Activated CD8-positive, alpha-beta memory T cell treated with anti-CD3 and anti-CD28 coated beads for 48 hours (primary cell): ENCODE results near the gene ABHD11.

Experiments used
- DNase-seq, 3 experiments: peaks; one replicate each; pipeline ENCODE4 v3.0.0-alpha.2; 2020; ENCODE audit warnings: low read depth in 2 of 3, low spot score in 2 of 3

The ABHD11 gene

DNA sequence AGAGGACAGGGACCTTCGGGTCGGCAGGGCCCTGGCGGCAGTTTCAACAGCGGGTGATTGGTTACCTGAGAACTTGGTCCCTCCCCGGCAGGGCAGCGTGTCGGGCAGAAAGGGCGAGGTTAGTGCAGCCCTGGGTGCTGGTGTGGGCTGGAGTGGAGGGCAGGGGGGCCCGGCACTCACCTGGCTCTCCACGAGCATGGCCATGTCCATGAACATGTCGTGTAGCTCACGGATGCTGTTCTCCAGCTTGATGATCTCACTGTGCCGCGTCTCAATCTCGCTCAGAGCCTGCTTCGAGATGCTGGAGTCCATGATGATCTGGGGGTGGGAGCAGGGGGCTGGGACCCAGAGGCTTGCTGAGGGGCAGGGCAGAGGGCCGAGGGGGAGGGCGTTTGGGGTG, 35.9 kb downstream of the ABHD11 start:
- DNase-seq, result no peak

DNA sequence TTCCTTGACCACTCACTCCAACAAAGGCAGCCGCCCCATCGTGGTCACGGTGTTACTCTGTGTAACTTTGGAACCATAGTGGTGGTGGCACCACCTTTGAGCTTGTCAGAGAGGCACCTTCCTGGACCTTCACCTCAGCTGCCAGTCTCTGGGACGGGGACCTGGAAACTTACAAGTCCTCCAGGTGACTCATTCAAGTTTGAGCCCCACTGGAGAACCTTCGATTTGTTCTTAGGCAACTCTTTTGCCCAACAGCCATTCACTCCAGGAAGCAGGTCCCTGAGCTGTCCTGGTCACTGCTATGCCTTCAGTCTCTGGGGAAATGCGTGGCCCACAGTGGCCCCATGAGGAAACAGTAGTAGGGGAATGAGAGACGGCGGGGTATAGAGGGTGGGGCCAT, 36.4 kb downstream of the ABHD11 start:
- DNase-seq, result no peak

DNA sequence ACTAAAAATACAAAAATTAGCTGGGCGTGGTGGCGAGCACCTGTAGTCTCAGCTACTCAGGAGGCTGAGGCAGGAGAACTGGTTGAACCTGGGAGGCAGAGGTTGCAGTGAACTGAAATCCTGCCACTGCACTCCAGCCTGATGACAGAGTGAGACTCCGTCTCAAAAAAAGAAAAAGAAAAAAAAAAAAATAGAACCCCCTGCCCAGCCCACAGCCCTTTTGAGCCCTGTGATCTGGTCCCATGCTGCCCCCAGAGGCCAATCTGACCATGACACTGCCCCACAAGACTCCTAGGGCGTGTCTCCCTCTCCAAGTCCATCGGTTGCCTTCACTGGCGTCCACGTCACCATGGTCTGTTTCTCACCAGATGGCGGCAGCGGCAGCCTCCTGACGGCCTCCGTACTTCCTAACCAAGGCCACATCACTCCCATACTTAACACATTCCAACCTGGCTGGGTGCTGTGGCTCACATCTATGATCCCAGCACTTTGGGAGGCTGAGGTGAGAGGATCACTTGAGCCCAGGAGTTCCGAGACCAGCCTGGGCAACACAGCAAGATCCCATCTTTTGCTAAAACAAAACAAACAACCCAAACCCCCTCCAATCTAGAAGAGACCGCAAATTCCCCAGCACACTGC, 37.1 kb downstream of the ABHD11 start:
- no peak for DNase-seq

DNA sequence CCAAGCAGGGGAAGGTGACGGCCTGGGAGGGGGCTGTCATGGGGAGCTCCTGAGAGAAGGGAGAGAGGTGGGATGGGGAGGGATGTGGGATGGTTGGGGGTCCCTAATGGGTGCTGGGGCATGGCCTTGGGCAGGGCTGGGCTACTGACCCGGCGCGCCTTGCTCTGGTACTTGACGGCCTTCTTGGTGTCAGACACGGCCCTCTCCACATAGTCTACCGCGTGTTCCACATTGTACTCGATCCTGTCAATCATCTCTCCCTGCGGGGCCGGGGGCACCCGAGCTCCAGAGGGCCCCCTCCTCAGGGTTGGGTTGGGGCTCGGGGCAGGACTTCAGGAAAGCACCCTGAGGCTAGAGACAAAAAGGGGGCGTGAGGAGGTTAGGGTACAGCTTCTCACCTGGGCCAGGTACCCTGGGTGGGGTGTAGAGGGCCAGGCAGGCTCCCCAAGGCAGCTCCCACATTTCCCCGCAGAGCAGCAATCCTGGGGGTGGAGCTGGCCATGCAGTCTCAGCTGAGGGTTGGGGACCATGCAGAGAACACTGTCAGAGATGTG, 37.9 kb downstream of the ABHD11 start:
- no peak for DNase-seq

DNA sequence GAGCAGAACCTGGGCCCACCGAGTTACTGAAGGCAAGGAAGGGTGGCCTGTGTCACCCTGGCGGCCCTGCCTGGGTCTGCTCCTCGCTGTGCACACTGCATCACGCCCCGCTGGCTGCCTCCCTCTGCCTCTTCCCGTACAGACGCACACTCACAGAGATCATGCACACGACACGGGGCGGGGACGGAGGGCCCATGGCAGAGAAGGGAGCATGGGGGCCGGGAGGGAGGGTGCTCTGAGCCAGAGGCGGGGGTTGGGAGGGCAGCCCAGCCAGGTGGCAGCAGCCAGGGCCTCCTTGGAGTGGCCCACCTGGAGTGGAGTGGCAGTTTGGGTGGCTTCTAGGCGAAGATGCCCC, 38.6 kb downstream of the ABHD11 start:
- no peak for DNase-seq

DNA sequence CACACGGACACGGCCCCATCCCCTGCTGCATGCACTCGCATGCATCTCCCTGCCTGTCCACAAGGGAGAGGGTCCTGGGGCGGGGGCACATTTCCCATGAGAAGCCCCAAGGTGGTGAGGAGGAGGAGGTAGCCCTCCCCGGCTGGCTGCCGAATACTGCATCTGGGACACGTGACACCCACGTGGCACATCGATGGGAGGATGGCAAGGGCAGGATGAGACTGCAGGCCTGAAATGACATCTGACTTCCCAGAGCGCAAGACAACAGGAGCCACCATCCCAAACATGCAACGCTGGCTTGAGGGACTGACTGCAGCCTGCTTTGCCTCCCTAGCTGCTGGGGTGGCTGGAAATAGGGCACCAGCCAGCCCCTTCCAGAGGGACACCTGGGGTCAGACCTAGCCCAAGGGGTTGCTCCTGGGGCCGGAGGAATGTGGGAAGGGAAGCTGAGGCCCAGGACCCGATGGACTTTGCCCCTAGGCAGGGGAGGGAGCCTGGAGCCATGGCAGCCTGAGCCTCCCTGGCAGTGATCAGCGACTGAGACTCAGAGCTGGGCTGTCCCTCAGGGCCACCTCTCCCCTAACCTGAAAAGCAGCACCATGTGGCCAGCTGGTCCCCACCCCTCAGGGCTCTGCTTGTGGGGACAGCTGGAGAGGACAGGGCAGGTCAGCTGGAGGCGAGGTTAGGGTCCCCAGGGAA, 39.1 kb downstream of the ABHD11 start:
- no peak for DNase-seq

DNA sequence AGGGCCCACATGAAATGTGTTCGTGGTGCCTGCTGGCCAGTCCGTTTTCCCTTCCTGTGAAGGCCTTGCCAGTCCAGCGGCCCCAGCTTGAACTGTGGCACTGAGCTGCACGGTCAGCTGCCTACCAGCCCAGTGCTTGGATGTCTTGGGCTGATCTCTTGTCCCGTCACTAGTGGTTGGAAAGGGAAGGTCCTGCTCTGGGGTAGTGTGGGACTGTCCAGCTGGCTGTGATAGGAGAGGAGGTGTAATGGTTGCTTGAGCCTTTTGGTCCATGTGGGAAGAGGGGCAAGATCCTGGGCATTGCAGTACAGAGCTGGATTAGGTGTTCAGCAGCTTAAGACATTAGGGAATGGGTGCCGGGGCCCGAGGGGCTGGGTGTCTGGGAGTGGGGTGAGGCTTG, 40.2 kb downstream of the ABHD11 start:
- no peak for DNase-seq

DNA sequence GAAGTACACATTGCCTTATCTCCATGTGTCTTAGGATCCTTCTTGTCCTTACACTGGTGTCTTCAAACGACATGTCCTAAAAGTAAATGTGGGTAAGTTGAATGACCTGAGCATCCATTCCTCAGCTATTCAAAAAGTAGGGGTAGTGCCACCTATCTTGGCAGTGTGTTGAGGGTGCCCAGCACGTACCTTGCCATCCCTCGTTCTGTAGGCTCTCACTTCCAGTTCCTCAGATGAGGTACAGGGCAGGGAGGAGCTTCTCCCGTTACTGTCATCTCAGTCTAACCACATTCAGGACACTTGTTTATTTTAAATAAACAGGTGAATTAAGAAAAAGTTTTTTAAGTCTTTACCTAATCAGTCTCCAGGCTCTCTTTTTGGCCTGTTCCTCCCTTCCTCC, 42.2 kb downstream of the ABHD11 start:
- no peak for DNase-seq

DNA sequence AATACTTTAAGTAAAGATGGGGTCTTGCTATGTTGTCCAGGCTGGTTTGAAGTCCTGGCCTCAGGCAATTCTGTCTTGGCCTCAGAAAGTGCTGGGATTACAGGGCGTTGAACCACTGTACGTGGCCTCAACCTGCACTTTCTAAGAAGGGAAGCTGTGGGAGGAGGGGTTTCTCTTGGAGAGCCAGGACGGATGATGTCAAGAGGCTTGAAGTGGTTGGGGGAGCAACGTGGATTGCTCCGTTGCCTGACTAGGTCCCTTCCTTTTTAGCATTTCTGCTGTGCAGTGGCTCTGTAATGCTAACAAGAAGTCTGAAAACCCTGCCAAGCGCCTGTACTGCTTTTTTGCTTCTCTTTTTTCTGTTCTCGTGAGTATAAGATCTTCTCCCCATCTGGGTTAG, 48.0 kb downstream of the ABHD11 start:
- no peak for DNase-seq

DNA sequence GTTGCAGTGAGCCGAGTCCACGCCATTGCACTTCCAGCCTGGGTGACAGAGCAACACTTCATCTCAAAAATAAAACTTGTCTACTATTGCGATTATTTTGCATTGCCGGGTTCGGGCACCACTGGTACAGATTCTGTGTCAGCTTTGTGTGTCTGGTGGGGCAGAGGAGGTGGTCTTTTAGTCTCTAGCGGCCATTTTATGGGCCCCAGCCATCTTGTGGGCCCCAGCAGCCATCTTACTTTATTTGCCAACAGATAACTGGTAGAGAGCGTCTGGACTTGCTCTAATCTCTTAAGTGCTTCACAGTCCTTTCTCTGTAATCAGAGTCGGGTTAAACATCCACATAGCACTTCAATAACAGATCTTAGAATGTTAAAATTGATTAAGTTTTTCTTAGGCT, 50.3 kb downstream of the ABHD11 start:
- no peak for DNase-seq
